ENCODE results near the gene LHX2.

GRCh38 chr9:124078641-124079040, 67.1 kb downstream of the LHX2 start:
- no peak for TF ChIP-seq POLR2A (IDR thresholded peaks at IDR 0.05)
- TF ChIP-seq CTCF (IDR thresholded peaks at IDR 0.05) = no peak
